IMR-90 (cell line): Measurements from ENCODE around the gene PBRM1. TPM values are rescaled to one million over a fixed set of nuclear protein-coding genes. Genes with fewer than 3 reads are reported as not detected.

Experiments
- ATAC-seq: fragments of 200-7000 bp; cut with Tn5 transposase; 2 replicates; pipeline ENCODE4 v1.9.1; 2020; ENCODE audit warnings: low read depth, mild to moderate bottlenecking, moderate library complexity
- BruUV-seq: library from RNA; stranded (reverse); fragments of 400-500 nt; replicated peaks from 2 replicates; lab custom pipeline; 2021; lab: Mats Ljungman, UMichigan
- CTCF ChIA-PET: fragments of 300-600 bp; formaldehyde crosslinking; extraction: SDS; loops from one replicate; lab custom pipeline; 2021; ENCODE audit warnings: antibody characterized with exemption; lab: Yijun Ruan, JAX
- POLR2A ChIA-PET: fragments of 300-600 bp; sonication (Branson Sonifier 250); formaldehyde crosslinking; loops from one replicate; lab custom pipeline; 2022; ENCODE audit warnings: antibody characterized with exemption; ENCODE audit not compliant: unreplicated experiment; lab: Charles Lee
- DNase-seq: peaks from one replicate; pipeline ENCODE4 v3.0.0; 2013
- H2AFZ ChIP-seq: replicated peaks from 2 replicates; pipeline ENCODE3; 2013; ENCODE audit warnings: low read length, mild to moderate bottlenecking; ENCODE audit not compliant: poor library complexity
- H2AK5ac ChIP-seq: 2 replicates; pipeline ENCODE4 v1.6.1; 2013; ENCODE audit warnings: low read depth, low read length, inconsistent platforms
- H2AK9ac ChIP-seq: replicated peaks from 2 replicates; pipeline ENCODE3; 2013; ENCODE audit warnings: mild to moderate bottlenecking, low read depth, low read length, moderate library complexity; ENCODE audit not compliant: poor library complexity
- H2BK120ac ChIP-seq: 2 replicates; pipeline ENCODE4 v1.6.1; 2013; ENCODE audit warnings: low read depth, low read length, inconsistent platforms
- H2BK15ac ChIP-seq: 3 replicates; pipeline ENCODE4 v1.6.1; 2013; ENCODE audit warnings: low read depth, low read length, inconsistent platforms
- H2BK20ac ChIP-seq: 2 replicates; pipeline ENCODE4 v1.6.1; 2013; ENCODE audit warnings: low read depth, mild to moderate bottlenecking, inconsistent platforms, low read length, moderate library complexity
- H2BK5ac ChIP-seq: 2 replicates; pipeline ENCODE4 v1.6.1; 2013; ENCODE audit warnings: mild to moderate bottlenecking, low read depth, low read length, inconsistent platforms; ENCODE audit not compliant: poor library complexity, severe bottlenecking
- H3K14ac ChIP-seq: replicated peaks from 2 replicates; pipeline ENCODE4 v1.6.1; 2013; ENCODE audit warnings: low read depth, low read length, inconsistent platforms
- H3K18ac ChIP-seq: 2 replicates; pipeline ENCODE4 v1.6.1; 2013; ENCODE audit warnings: low read depth, low read length, control low read depth
- H3K23ac ChIP-seq: 2 replicates; pipeline ENCODE4 v1.6.1; 2013; ENCODE audit warnings: low read depth, low read length, inconsistent platforms
- H3K27ac ChIP-seq: 2 replicates; pipeline ENCODE4 v1.5.1; 2013; ENCODE audit warnings: mild to moderate bottlenecking, control low read depth, low read length; ENCODE audit not compliant: insufficient read depth
- H3K27me3 ChIP-seq: 2 replicates; pipeline ENCODE4 v1.6.1; 2013; ENCODE audit warnings: low read length; ENCODE audit not compliant: control insufficient read depth, insufficient read depth
- H3K36me3 ChIP-seq: 2 replicates; pipeline ENCODE4 v1.6.1; 2013; ENCODE audit warnings: low read length, mixed read lengths; ENCODE audit not compliant: control insufficient read depth, insufficient read depth
- H3K4ac ChIP-seq: 2 replicates; pipeline ENCODE4 v1.6.1; 2013; ENCODE audit warnings: low read depth, low read length, inconsistent platforms
- H3K4me1 ChIP-seq: 2 replicates; pipeline ENCODE4 v1.6.1; 2013; ENCODE audit warnings: low read length, mixed read lengths; ENCODE audit not compliant: control insufficient read depth, insufficient read depth
- H3K4me2 ChIP-seq: 2 replicates; pipeline ENCODE4 v1.6.1; 2013; ENCODE audit warnings: low read depth, mild to moderate bottlenecking, control low read depth, low read length, moderate library complexity
- H3K4me3 ChIP-seq: 2 replicates; pipeline ENCODE4 v1.5.1; 2013; ENCODE audit warnings: low read depth, mild to moderate bottlenecking, control low read depth, low read length, moderate library complexity; ENCODE audit not compliant: insufficient read depth
- H3K56ac ChIP-seq: 2 replicates; pipeline ENCODE4 v1.6.1; 2013; ENCODE audit warnings: low read length, inconsistent platforms; ENCODE audit not compliant: insufficient read depth; ENCODE audit errors: extremely low read depth
- H3K79me1 ChIP-seq, 2 experiments: 2 replicates each; pipeline ENCODE4 v1.6.1; 2013; ENCODE audit warnings: low read length in 2 of 2, inconsistent platforms in 1 of 2, low read depth in 1 of 2
- H3K9ac ChIP-seq: 2 replicates; pipeline ENCODE4 v1.6.1; 2013; ENCODE audit warnings: low read depth, low read length, control low read depth
- H3K9me1 ChIP-seq: 2 replicates; pipeline ENCODE4 v1.6.1; 2013; ENCODE audit warnings: low read length, inconsistent platforms; ENCODE audit not compliant: insufficient read depth
- H3K9me3 ChIP-seq: 2 replicates; pipeline ENCODE4 v1.6.1; 2013; ENCODE audit warnings: low read length; ENCODE audit not compliant: control insufficient read depth, insufficient read depth
- H4K20me1 ChIP-seq: 2 replicates; pipeline ENCODE4 v1.6.1; 2013; ENCODE audit warnings: low read length, inconsistent platforms; ENCODE audit not compliant: insufficient read depth
- H4K5ac ChIP-seq: 2 replicates; pipeline ENCODE4 v1.6.1; 2013; ENCODE audit warnings: mild to moderate bottlenecking, low read depth, low read length, control low read depth
- H4K8ac ChIP-seq, 2 experiments: 2 replicates each; pipeline ENCODE4 v1.6.1; 2013; ENCODE audit warnings: low read depth in 2 of 2, low read length in 2 of 2, control low read depth in 1 of 2, inconsistent platforms in 1 of 2
- H4K91ac ChIP-seq: 2 replicates; pipeline ENCODE4 v1.6.1; 2013; ENCODE audit warnings: low read depth, low read length, inconsistent platforms; ENCODE audit not compliant: insufficient read depth
- BHLHE40 ChIP-seq: fragments of 150-350 bp; IDR thresholded peaks from 2 replicates; pipeline ENCODE4 v1.6.1; 2016; ENCODE audit warnings: mild to moderate bottlenecking, low read depth, low read length
- CEBPB ChIP-seq: IDR thresholded peaks from 2 replicates; pipeline ENCODE4 v1.6.1; 2012; ENCODE audit warnings: low read depth, low read length, improper control_type of control experiment
- FOS ChIP-seq: fragments of 150-350 bp; IDR thresholded peaks from 2 replicates; pipeline ENCODE4 v1.6.1; 2016; ENCODE audit warnings: low read depth, low read length
- MAFK ChIP-seq: IDR thresholded peaks from 2 replicates; pipeline ENCODE4 v1.6.1; 2012; ENCODE audit warnings: low read depth, low read length, improper control_type of control experiment
- MXI1 ChIP-seq: IDR thresholded peaks from 2 replicates; pipeline ENCODE4 v1.6.1; 2012; ENCODE audit warnings: low read depth, mild to moderate bottlenecking, low read length, moderate library complexity, borderline replicate concordance
- POLR2A ChIP-seq: IDR thresholded peaks from 2 replicates; pipeline ENCODE4 v1.6.1; 2012; ENCODE audit warnings: mild to moderate bottlenecking, low read depth, low read length
- RFX5 ChIP-seq: IDR thresholded peaks from 2 replicates; pipeline ENCODE4 v1.8.0; 2012; ENCODE audit warnings: low read depth, mild to moderate bottlenecking, low read length, moderate library complexity
- WGBS, 2 experiments: methylation state at CpG; one replicate each; pipeline versions ENCODE4 v1.1.5 to v1.1.7; 2013; ENCODE audit warnings: missing lambda C conversion rate in 2 of 2; ENCODE audit not compliant: insufficient read length in 1 of 2; ENCODE audit errors: extremely low coverage in 2 of 2; 5-methylcytosine and 5-hydroxymethylcytosine counted together
- dilution Hi-C: fragments of 300-500 bp; cut with HindIII; formaldehyde crosslinking; loops from one replicate; pipeline ENCODE4 v1.14.3; 2018; ENCODE audit warnings: low sequenced_read_pairs; ENCODE audit not compliant: unreplicated experiment
- in situ Hi-C: fragments of 300-500 bp; cut with MboI; formaldehyde crosslinking; loops from 3 replicates; pipeline ENCODE4 v1.14.3; 2019; ENCODE audit warnings: low sequenced_read_pairs, inconsistent platforms, mixed read lengths
- intact Hi-C: fragments of 100-400 bp; cut with micrococcal nuclease; formaldehyde crosslinking; loops from 2 replicates; pipeline ENCODE4 v1.10.0; 2022
- polyA plus RNA-seq, 3 experiments: library from polyadenylated mRNA; depleted of rRNA; stranded (reverse); fragments of >200 nt; gene quantifications; 2 replicates each; pipeline ENCODE4 v1.2.3, GENCODE V29; 2012; ENCODE audit warnings: low replicate concordance in 1 of 3
- total RNA-seq: library from RNA; depleted of rRNA; stranded (reverse); fragments of >200 nt; gene quantifications from 2 replicates; pipeline ENCODE4 v1.2.3, GENCODE V29; 2012
- TF ChIP-seq, protein P1 (sequence below): conservative IDR thresholded peaks from 2 replicates; pipeline ENCODE4 v1.5.1; 2012; ENCODE audit warnings: mild to moderate bottlenecking, low read depth, low read length, improper control_type of control experiment
- TF ChIP-seq, protein P2 (sequence below): fragments of 150-350 bp; IDR thresholded peaks from 2 replicates; pipeline ENCODE4 v1.6.1; 2017; ENCODE audit warnings: mild to moderate bottlenecking, antibody characterized with exemption, low read length, low read depth
- TF ChIP-seq, protein P3 (sequence below): fragments of 150-350 bp; IDR thresholded peaks from 2 replicates; pipeline ENCODE4 v1.6.1; 2016; ENCODE audit warnings: low read depth, mild to moderate bottlenecking, low read length, moderate library complexity, borderline replicate concordance

Gene PBRM1
- total and polyA plus RNA-seq, 2 of the 4 experiments (the other 2 are of a cell fraction), result 16.5 to 72.6 TPM

DNA sequence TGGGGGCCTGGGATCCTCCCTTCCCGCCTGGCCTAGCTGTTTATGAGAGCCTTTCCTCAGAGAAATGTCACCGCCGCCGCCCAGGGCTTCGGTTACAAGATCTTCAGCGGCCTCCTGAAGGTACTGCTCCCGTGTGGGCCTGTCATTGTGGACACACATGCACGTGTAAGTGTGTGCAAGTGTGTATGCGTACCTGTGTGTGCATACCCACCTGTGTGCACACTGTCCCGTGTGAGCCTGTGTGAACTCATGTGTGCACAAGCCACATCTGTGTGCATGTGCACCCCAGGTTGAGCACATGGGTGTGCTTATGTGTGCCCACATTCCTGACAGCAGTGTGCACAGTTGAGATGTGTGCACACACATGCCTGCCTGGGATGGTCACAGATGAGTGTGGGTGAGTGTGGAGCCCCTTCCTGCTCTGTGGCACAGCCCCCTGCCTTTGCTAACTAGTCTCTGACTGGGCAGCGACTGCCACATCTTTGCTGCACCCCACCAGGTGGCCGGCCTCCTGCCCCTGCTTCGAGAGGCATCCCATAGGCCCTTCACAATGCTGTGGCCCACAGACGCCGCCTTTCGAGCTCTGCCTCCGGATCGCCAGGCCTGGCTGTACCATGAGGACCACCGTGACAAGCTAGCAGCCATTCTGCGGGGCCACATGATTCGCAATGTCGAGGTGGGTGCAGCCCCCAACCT is 166.1 kb downstream of the PBRM1 start:
- Histone ChIP-seq H2BK120ac (no peak overlapping the region), H2AK9ac (no peak overlapping the region), H3K9ac (no peak overlapping the region), H3K4me2 (no peak overlapping the region), H2AK5ac (no peak overlapping the region), H3K27ac (no peak overlapping the region), H3K4ac (no peak overlapping the region), H4K20me1 (0 out of 2 replicates have a peak, but pooled peaks cover 4% of the 10 kb centered on the region), H3K4me3 (no peak overlapping the region), H3K14ac (no peak overlapping the region), H2BK20ac (no peak overlapping the region), H2BK5ac (no peak overlapping the region), H4K8ac (no peak overlapping the region), H3K4me1 (peaks cover 1% of the 10 kb centered on the region; the same call in 1 of the 2 replicates), H3K36me3 (peaks cover 16% of the 10 kb centered on the region), H3K23ac (no peak overlapping the region), H2BK15ac (no peak overlapping the region), H3K79me1 (no peaks in the 10 kb centered on the region), H4K5ac (no peak overlapping the region), H3K18ac (no peak overlapping the region), H3K9me1 (peaks cover 11% of the 10 kb centered on the region; the same call in 1 of the 2 replicates), H4K91ac (no peak overlapping the region), H3K56ac (no peak overlapping the region), H2AFZ (peak overlapping the region; percentile 53), H3K9me3 (no peaks in the 10 kb centered on the region), H3K27me3 (peaks cover 11% of the 10 kb centered on the region; the same call in 1 of the 2 replicates)
- in situ Hi-C loops (no loop called here), intact Hi-C loops (no loop called here), dilution Hi-C loops (no loop called here)
- no peak for ATAC-seq
- TF ChIP-seq MXI1 (no peak), POLR2A (no peak), MAFK (no peak), BHLHE40 (no peak), CEBPB (no peak), RFX5 (no peak), FOS (no peak)
- TF ChIP-seq, protein P1, sequence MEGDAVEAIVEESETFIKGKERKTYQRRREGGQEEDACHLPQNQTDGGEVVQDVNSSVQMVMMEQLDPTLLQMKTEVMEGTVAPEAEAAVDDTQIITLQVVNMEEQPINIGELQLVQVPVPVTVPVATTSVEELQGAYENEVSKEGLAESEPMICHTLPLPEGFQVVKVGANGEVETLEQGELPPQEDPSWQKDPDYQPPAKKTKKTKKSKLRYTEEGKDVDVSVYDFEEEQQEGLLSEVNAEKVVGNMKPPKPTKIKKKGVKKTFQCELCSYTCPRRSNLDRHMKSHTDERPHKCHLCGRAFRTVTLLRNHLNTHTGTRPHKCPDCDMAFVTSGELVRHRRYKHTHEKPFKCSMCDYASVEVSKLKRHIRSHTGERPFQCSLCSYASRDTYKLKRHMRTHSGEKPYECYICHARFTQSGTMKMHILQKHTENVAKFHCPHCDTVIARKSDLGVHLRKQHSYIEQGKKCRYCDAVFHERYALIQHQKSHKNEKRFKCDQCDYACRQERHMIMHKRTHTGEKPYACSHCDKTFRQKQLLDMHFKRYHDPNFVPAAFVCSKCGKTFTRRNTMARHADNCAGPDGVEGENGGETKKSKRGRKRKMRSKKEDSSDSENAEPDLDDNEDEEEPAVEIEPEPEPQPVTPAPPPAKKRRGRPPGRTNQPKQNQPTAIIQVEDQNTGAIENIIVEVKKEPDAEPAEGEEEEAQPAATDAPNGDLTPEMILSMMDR, result no peak
- TF ChIP-seq, protein P2, sequence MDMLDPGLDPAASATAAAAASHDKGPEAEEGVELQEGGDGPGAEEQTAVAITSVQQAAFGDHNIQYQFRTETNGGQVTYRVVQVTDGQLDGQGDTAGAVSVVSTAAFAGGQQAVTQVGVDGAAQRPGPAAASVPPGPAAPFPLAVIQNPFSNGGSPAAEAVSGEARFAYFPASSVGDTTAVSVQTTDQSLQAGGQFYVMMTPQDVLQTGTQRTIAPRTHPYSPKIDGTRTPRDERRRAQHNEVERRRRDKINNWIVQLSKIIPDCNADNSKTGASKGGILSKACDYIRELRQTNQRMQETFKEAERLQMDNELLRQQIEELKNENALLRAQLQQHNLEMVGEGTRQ, result no peak
- TF ChIP-seq, protein P3, sequence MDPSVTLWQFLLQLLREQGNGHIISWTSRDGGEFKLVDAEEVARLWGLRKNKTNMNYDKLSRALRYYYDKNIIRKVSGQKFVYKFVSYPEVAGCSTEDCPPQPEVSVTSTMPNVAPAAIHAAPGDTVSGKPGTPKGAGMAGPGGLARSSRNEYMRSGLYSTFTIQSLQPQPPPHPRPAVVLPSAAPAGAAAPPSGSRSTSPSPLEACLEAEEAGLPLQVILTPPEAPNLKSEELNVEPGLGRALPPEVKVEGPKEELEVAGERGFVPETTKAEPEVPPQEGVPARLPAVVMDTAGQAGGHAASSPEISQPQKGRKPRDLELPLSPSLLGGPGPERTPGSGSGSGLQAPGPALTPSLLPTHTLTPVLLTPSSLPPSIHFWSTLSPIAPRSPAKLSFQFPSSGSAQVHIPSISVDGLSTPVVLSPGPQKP, result no peak
- WGBS, 2 experiments, result 80% methylated on average over 16 of the region's 22 CpGs; no CpG with 5 or more reads in 1 of the 2 experiments
- DNase-seq, result no peak
- no TSS peak for BruUV-seq
- ChIA-PET POLR2A (no interaction called here), CTCF (no interaction called here)
